K562 (cell line): ENCODE data around the gene KIF26B. TPM values are rescaled to one million over a fixed set of nuclear protein-coding genes. Genes with fewer than 3 reads are reported as not detected.

Source experiments
- ATAC-seq: fragments of 200-7000 bp; cut with Tn5 transposase; 3 replicates; pipeline ENCODE4 v1.9.1; 2020; ENCODE audit warnings: moderate library complexity
- BruUV-seq: library from RNA; stranded (reverse); fragments of 400-500 nt; replicated peaks from 2 replicates; lab custom pipeline; 2021; lab: Mats Ljungman, UMichigan
- CTCF ChIA-PET: fragments of 300-600 bp; formaldehyde crosslinking; extraction: SDS; loops from one replicate; lab custom pipeline; 2021; ENCODE audit warnings: low intra/inter-chr PET ratio; lab: Yijun Ruan, JAX
- POLR2A ChIA-PET: fragments of 300-600, 350-650 bp; sonication (Branson Sonifier 250); formaldehyde crosslinking; extraction: SDS; loops from one replicate; lab custom pipeline; 2021; ENCODE audit warnings: antibody characterized with exemption, inconsistent platforms; lab: Yijun Ruan, JAX
- DNase-seq, 4 experiments: peaks; one replicate each; pipeline versions ENCODE4 v3.0.0 to v3.0.0-alpha.2; 2011 to 2018; ENCODE audit warnings: low spot score in 3 of 4, mixed read lengths in 3 of 4; ENCODE audit errors: extremely low read depth in 1 of 4
- FAIRE-seq: peaks from 2 replicates; lab custom pipeline; 2011; peaks lifted over from hg19 to GRCh38; lab: Jason Lieb, UNC
- H2AFZ ChIP-seq: 2 replicates; pipeline ENCODE4 v1.6.0; 2011; ENCODE audit warnings: low read depth, low read length, control low read depth, inconsistent platforms
- H3K27ac ChIP-seq: fragments of 200-600 bp; 3 replicates; pipeline ENCODE4 v1.8.0; 2011; ENCODE audit warnings: low read depth, mild to moderate bottlenecking, control low read depth, inconsistent platforms, low read length, moderate library complexity, mixed read lengths; ENCODE audit errors: extremely low read depth
- H3K27me3 ChIP-seq, 2 experiments: fragments of 300-600 bp in 1 of 2; 2 replicates in 1 of 2; 3 replicates in 1 of 2; pipeline versions ENCODE4 v1.6.0 to v1.8.0; 2011; ENCODE audit warnings: inconsistent platforms in 2 of 2, low read length in 2 of 2, mild to moderate bottlenecking in 1 of 2, mixed read lengths in 1 of 2, moderate library complexity in 1 of 2; ENCODE audit not compliant: control insufficient read depth in 2 of 2, insufficient read depth in 2 of 2
- H3K36me3 ChIP-seq: fragments of 300-600 bp; 3 replicates; pipeline ENCODE4 v1.8.0; 2011; ENCODE audit warnings: mild to moderate bottlenecking, low read length, inconsistent platforms; ENCODE audit not compliant: control insufficient read depth, insufficient read depth
- H3K4me1 ChIP-seq, 2 experiments: fragments of 200-600 bp in 1 of 2; replicated peaks in 1 of 2; 2 replicates in 1 of 2; 3 replicates in 1 of 2; pipeline versions ENCODE4 v1.5.1 to v1.8.0; 2011; ENCODE audit warnings: inconsistent platforms in 2 of 2, low read length in 2 of 2, mild to moderate bottlenecking in 1 of 2, mixed read lengths in 1 of 2, moderate library complexity in 1 of 2; ENCODE audit not compliant: control insufficient read depth in 2 of 2, insufficient read depth in 2 of 2
- H3K4me2 ChIP-seq: 2 replicates; pipeline ENCODE4 v1.6.1; 2011; ENCODE audit warnings: low read length, control low read depth, inconsistent platforms, mixed read lengths; ENCODE audit not compliant: insufficient read depth
- H3K4me3 ChIP-seq: fragments of 200-600 bp; sonication (generic), shearing (Covaris generic); 2 replicates; pipeline ENCODE4 v1.5.1; 2016; ENCODE audit warnings: control low read depth, inconsistent platforms
- H3K79me2 ChIP-seq: fragments of 200-600 bp; 3 replicates; pipeline ENCODE4 v1.8.0; 2011; ENCODE audit warnings: low read length, inconsistent platforms; ENCODE audit not compliant: control insufficient read depth, insufficient read depth
- H3K9ac ChIP-seq, 2 experiments: 2 replicates each; pipeline versions ENCODE4 v1.6.0 to v1.6.1; 2011; ENCODE audit warnings: low read depth in 2 of 2, low read length in 2 of 2, control low read depth in 1 of 2, inconsistent platforms in 1 of 2, mild to moderate bottlenecking in 1 of 2, mixed read lengths in 1 of 2; ENCODE audit not compliant: insufficient read depth in 1 of 2
- H3K9me1 ChIP-seq: one replicate; pipeline ENCODE4 v1.6.0; 2011; ENCODE audit warnings: inconsistent platforms, mild to moderate bottlenecking, low read length, moderate library complexity; ENCODE audit not compliant: control insufficient read depth, insufficient read depth
- H3K9me3 ChIP-seq: replicated peaks from 2 replicates; pipeline ENCODE4 v1.5.1; 2011; ENCODE audit warnings: low read depth, low read length, inconsistent platforms; ENCODE audit not compliant: control insufficient read depth, insufficient read depth
- H4K20me1 ChIP-seq: replicated peaks from 2 replicates; pipeline ENCODE4 v1.6.1; 2011; ENCODE audit warnings: low read length, inconsistent platforms, mixed read lengths; ENCODE audit not compliant: control insufficient read depth, insufficient read depth
- ATF1 ChIP-seq, 2 experiments: fragments of 450-650 bp in 1 of 2; IDR thresholded peaks; 2 replicates each; pipeline ENCODE4 v1.6.1; 2016; ENCODE audit warnings: missing compliant biosample characterization in 1 of 2, missing genetic modification characterization in 1 of 2
- BRCA1 ChIP-seq, 2 experiments: fragments of 450-650 bp in 1 of 2; sonication (generic) in 1 of 2; formaldehyde crosslinking in 1 of 2; IDR thresholded peaks; 2 replicates each; pipeline versions ENCODE4 v1.5.0 to v1.6.1; 2017 to 2020; ENCODE audit warnings: mild to moderate bottlenecking in 1 of 2, missing genetic modification reagents in 1 of 2
- CCNT2 ChIP-seq: IDR thresholded peaks from 2 replicates; pipeline ENCODE4 v1.6.1; 2011; ENCODE audit warnings: borderline replicate concordance, low read depth, mild to moderate bottlenecking, moderate library complexity, mixed read lengths, low read length; ENCODE audit not compliant: insufficient read length; ENCODE audit errors: extremely low read depth
- EGR1 ChIP-seq: fragments of 450-650 bp; conservative IDR thresholded peaks from 2 replicates; pipeline ENCODE4 v1.6.1; 2017; ENCODE audit warnings: mild to moderate bottlenecking
- ERF ChIP-seq: fragments of 450-650 bp; formaldehyde crosslinking; IDR thresholded peaks from 2 replicates; pipeline ENCODE4 v1.4.0; 2020; ENCODE audit warnings: mild to moderate bottlenecking, mixed read lengths
- GATAD2B ChIP-seq: fragments of 450-650 bp; IDR thresholded peaks from 2 replicates; pipeline ENCODE4 v1.6.1; 2017; ENCODE audit warnings: mild to moderate bottlenecking, borderline replicate concordance
- MTA3 ChIP-seq: fragments of 450-650 bp; formaldehyde crosslinking; IDR thresholded peaks from 2 replicates; pipeline ENCODE4 v1.6.1; 2017; ENCODE audit warnings: mild to moderate bottlenecking, borderline replicate concordance
- NRF1 ChIP-seq, 2 experiments: fragments of 450-650 bp; IDR thresholded peaks in 1 of 2; conservative IDR thresholded peaks in 1 of 2; 2 replicates each; pipeline ENCODE4 v1.6.1; 2014; ENCODE audit warnings: mild to moderate bottlenecking in 2 of 2
- SAFB ChIP-seq: fragments of 200-400 bp; formaldehyde crosslinking; IDR thresholded peaks from 2 replicates; pipeline ENCODE4 v1.6.1; 2017; ENCODE audit warnings: low read depth, low read length, borderline replicate concordance
- SRSF3 ChIP-seq: fragments of 200-400 bp; formaldehyde crosslinking; IDR thresholded peaks from 2 replicates; pipeline ENCODE4 v1.6.1; 2016; ENCODE audit warnings: mild to moderate bottlenecking, low read length, moderate library complexity; ENCODE audit not compliant: insufficient read depth
- TARDBP ChIP-seq: fragments of 450-650 bp; IDR thresholded peaks from 2 replicates; pipeline ENCODE4 v1.6.1; 2016
- ZBTB7A ChIP-seq: IDR thresholded peaks from 2 replicates; pipeline ENCODE4 v1.6.1; 2011; ENCODE audit warnings: low read depth, mild to moderate bottlenecking, low read length, moderate library complexity, borderline replicate concordance; ENCODE audit not compliant: control insufficient read depth
- ZNF263 ChIP-seq: sonication (generic); formaldehyde crosslinking; IDR thresholded peaks from 2 replicates; pipeline ENCODE4 v1.8.0; 2022; ENCODE audit warnings: mild to moderate bottlenecking, missing genetic modification reagents, borderline replicate concordance
- WGBS: fragments of 100-300 bp; shearing (Covaris generic); methylation state at CpG from one replicate; pipeline ENCODE4 v1.1.6; 2016; ENCODE audit warnings: low coverage, mixed read lengths; ENCODE audit not compliant: insufficient coverage; ENCODE audit errors: missing lambda C conversion rate; 5-methylcytosine and 5-hydroxymethylcytosine counted together
- in situ Hi-C: fragments of 300-500 bp; cut with MboI; formaldehyde crosslinking; loops from 4 replicates; pipeline ENCODE4 v1.15.0; 2018; ENCODE audit warnings: inconsistent platforms, mixed read lengths
- intact Hi-C: fragments of 100-400 bp; cut with micrococcal nuclease; formaldehyde crosslinking; loops from 2 replicates; pipeline ENCODE4 v1.14.2; 2022
- polyA plus RNA-seq, 8 experiments: library from polyadenylated mRNA; depleted of rRNA in 4 of 8; stranded (reverse) in 5 of 8; unstranded in 3 of 8; fragments of >200 nt; fragmentation: Nextera tagmentation in 2 of 8; fragmentation: Illumina TruSeq in 1 of 8; extraction: Ambion mirVana in 2 of 8; extraction: Trizol in 1 of 8; gene quantifications; 2 replicates each; pipeline versions ENCODE4 v1.2.1 to v1.2.3, GENCODE V29; 2011 to 2014; ENCODE audit warnings: inconsistent platforms in 1 of 8, missing spikeins in 1 of 8
- total RNA-seq, 7 experiments: library from RNA; depleted of rRNA in 6 of 7; stranded (reverse); fragments of >200 nt in 6 of 7; fragmentation: Illumina TruSeq in 2 of 7; extraction: Trizol in 2 of 7; gene quantifications; 2 replicates each; pipeline versions ENCODE4 v1.2.1 to v1.2.3, GENCODE V29; 2011 to 2021; ENCODE audit warnings: low replicate concordance in 1 of 7
- TF ChIP-seq, protein P1 (sequence below): sonication (generic); formaldehyde crosslinking; IDR thresholded peaks from 2 replicates; pipeline ENCODE4 v1.8.1; 2023; ENCODE audit warnings: mild to moderate bottlenecking, missing genetic modification reagents

KIF26B gene
- total and polyA plus RNA-seq, 9 of the 15 experiments (the other 6 are each of a cell fraction or from before 2014, with no cell fraction given): 0.02 to 0.08 (median 0.03) TPM; not detected in 6

DNA sequence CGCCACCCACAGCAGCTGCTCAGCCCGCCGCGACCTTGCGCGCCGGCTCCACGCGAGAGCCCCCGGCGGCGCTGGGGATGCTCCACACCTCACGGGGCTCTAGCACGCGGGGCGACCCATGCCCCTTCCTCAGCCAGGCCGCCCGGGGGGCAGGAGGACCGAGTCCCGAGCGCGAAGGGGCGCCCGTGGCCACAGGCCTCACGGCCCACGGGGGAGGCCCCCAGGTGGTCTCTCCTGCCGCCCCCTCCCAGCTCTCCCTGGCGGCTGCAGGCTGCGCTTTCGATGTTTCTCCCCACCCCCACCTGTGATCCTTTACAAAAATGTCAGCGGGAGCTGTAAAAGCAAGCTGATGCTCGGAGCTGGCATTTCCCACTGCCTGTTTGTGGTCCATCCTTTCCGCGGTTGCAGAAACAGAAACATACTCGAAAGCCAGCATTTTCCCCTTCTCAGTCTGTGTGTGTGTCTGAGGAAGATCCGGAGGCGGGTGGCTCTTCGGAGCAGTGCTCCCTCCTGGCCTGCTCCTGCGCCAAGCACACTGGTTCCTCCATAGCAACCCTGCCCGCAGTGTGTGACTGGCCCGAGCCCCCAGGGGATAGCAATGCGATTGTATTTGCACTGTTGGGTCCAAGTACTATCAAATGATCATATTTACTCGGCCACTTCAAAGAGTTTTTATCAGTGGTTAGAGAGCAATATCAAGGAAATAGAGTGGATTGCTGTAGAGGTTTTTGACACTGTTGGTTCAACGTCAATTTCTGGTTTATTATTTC, 2.1 kb downstream of the KIF26B start:
- H3K4me1 ChIP-seq: peaks cover 12 to 42% of the 10 kb centered on the region in 2 experiments
- DNase-seq (no peak), FAIRE-seq (no peak), ATAC-seq (no peak)
- no peak overlapping the region for H3K27ac ChIP-seq
- peaks cover 30 to 57% of the 10 kb centered on the region in 2 experiments for H3K27me3 ChIP-seq
- peaks cover 6% of the 10 kb centered on the region; the same call in 1 of the 2 replicates for H4K20me1 ChIP-seq
- H3K9me3 ChIP-seq: no peaks in the 10 kb centered on the region
- WGBS: 25% methylated on average over 34 of the region's 44 CpGs
- peak; percentile 63; the same call in 1 of the 2 replicates for TF ChIP-seq GATAD2B
- TF ChIP-seq EGR1: 0 out of 2 replicates have a peak, but pooled peaks have one; percentile 5
- TF ChIP-seq TARDBP: 0 out of 2 replicates have a peak, but pooled peaks have one; percentile 2
- TF ChIP-seq BRCA1 (IDR thresholded peaks at IDR 0.05): no peak
- peak; percentile 59; the same call in 1 of the 2 replicates for TF ChIP-seq BRCA1 (CRISPR knock-in tag; IDR thresholded peaks at IDR 0.05)
- TF ChIP-seq SRSF3: no peak
- TF ChIP-seq ATF1 (CRISPR knock-in tag; IDR thresholded peaks at IDR 0.05): no peak
- TF ChIP-seq ATF1 (tag; IDR thresholded peaks at IDR 0.05): no peak
- TF ChIP-seq, protein P1, sequence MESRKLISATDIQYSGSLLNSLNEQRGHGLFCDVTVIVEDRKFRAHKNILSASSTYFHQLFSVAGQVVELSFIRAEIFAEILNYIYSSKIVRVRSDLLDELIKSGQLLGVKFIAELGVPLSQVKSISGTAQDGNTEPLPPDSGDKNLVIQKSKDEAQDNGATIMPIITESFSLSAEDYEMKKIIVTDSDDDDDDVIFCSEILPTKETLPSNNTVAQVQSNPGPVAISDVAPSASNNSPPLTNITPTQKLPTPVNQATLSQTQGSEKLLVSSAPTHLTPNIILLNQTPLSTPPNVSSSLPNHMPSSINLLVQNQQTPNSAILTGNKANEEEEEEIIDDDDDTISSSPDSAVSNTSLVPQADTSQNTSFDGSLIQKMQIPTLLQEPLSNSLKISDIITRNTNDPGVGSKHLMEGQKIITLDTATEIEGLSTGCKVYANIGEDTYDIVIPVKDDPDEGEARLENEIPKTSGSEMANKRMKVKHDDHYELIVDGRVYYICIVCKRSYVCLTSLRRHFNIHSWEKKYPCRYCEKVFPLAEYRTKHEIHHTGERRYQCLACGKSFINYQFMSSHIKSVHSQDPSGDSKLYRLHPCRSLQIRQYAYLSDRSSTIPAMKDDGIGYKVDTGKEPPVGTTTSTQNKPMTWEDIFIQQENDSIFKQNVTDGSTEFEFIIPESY (CRISPR knock-in tag): peak; percentile 59; the same call in 1 of the 2 replicates
- peak; percentile 71; the same call in 1 of the 2 replicates for TF ChIP-seq SAFB
- 0 out of 2 replicates have a peak, but pooled peaks have one; percentile 3 for TF ChIP-seq MTA3
- TF ChIP-seq ZBTB7A: peak; percentile 40; the same call in 1 of the 2 replicates
- peak in 1 of 2 experiments; percentile 1; a peak in 1 of 4 replicates for TF ChIP-seq NRF1 (conservative IDR thresholded peaks at IDR 0.05 in 1 of 2, IDR thresholded peaks at IDR 0.05 in 1 of 2)
- TF ChIP-seq ZNF263 (CRISPR knock-in tag): peak; percentile 44
- TF ChIP-seq ERF (CRISPR knock-in tag): no peak
- TF ChIP-seq CCNT2: peak; percentile 6
- H2AFZ ChIP-seq: no peak overlapping the region
- no peaks in the 10 kb centered on the region for H3K79me2 ChIP-seq
- ChIA-PET CTCF (interaction anchor here (0.6 kb wide), 2 partner anchors 203 to 1294 kb away, joined by 3 to 4 read pairs; no protein-coding TSS in a partner anchor), POLR2A (interaction anchor here (0.6 to 1.0 kb wide), 3 partner anchors 12 to 228 kb away, joined by 3 read pairs; no protein-coding TSS in a partner anchor)
- intact Hi-C loops: loop anchor here (10.0 kb wide), 5 partner anchors 518 to 1598 kb away; no protein-coding TSS in a partner anchor
- no peaks in the 10 kb centered on the region for H3K9me1 ChIP-seq
- in situ Hi-C loops: loop anchor here (5.0 to 10.0 kb wide), 3 partner anchors 845 to 1328 kb away; no protein-coding TSS in a partner anchor
- H3K4me2 ChIP-seq: peak overlapping the region; percentile 39; the same call in 1 of the 2 replicates
- peak overlapping the region; percentile 35; the same call in 1 of the 2 replicates for H3K4me3 ChIP-seq
- no TSS peak for BruUV-seq
- no peaks in the 10 kb centered on the region for H3K36me3 ChIP-seq
- 0 out of 4 replicates have a peak overlapping the region, but pooled peaks of 1 of the 2 experiments have one; percentile 15 for H3K9ac ChIP-seq
